H1 (cell line): Measurements from ENCODE around the gene PRRC2C. TPM values are rescaled to one million over a fixed set of nuclear protein-coding genes. Genes with fewer than 3 reads are reported as not detected.

Experiments
- CTCF ChIA-PET: fragments of 300-600 bp; sonication (Branson Sonifier 250); formaldehyde crosslinking; loops from one replicate; lab custom pipeline; 2021; ENCODE audit not compliant: partially characterized antibody; lab: Charles Lee
- POLR2A ChIA-PET: fragments of 300-600 bp; sonication (Branson Sonifier 250); formaldehyde crosslinking; loops from one replicate; lab custom pipeline; 2021; ENCODE audit warnings: inconsistent platforms; ENCODE audit not compliant: partially characterized antibody; lab: Charles Lee
- DNase-seq, 2 experiments: peaks; one replicate each; pipeline versions ENCODE4 v3.0.0 to v3.0.0-alpha.2; 2010 to 2022; ENCODE audit warnings: low spot score in 2 of 2, low read depth in 1 of 2, mixed read lengths in 1 of 2
- FAIRE-seq: peaks from 2 replicates; lab custom pipeline; 2011; peaks lifted over from hg19 to GRCh38; lab: Jason Lieb, UNC
- H2AFZ ChIP-seq: 2 replicates; pipeline ENCODE4 v1.8.1; 2012; ENCODE audit warnings: low read length, inconsistent platforms
- H2AK5ac ChIP-seq: 2 replicates; pipeline ENCODE4 v1.6.1; 2013; ENCODE audit warnings: low read depth, low read length
- H2BK120ac ChIP-seq: replicated peaks from 2 replicates; pipeline ENCODE3; 2013; ENCODE audit warnings: low read depth, low read length, inconsistent platforms
- H2BK12ac ChIP-seq: 2 replicates; pipeline ENCODE4 v1.6.1; 2013; ENCODE audit warnings: low read depth, low read length
- H2BK15ac ChIP-seq: 2 replicates; pipeline ENCODE4 v1.6.1; 2013; ENCODE audit warnings: low read length
- H2BK20ac ChIP-seq: 2 replicates; pipeline ENCODE4 v1.6.1; 2013; ENCODE audit warnings: low read length
- H2BK5ac ChIP-seq: 2 replicates; pipeline ENCODE4 v1.6.1; 2013; ENCODE audit warnings: low read depth, low read length
- H3K14ac ChIP-seq: 2 replicates; pipeline ENCODE4 v1.6.1; 2013; ENCODE audit warnings: inconsistent platforms; ENCODE audit not compliant: insufficient read length
- H3K18ac ChIP-seq: 2 replicates; pipeline ENCODE4 v1.6.1; 2013; ENCODE audit warnings: low read length; ENCODE audit errors: extremely low read depth
- H3K23ac ChIP-seq: 2 replicates; pipeline ENCODE4 v1.6.1; 2013; ENCODE audit warnings: inconsistent platforms; ENCODE audit not compliant: insufficient read length
- H3K23me2 ChIP-seq: 2 replicates; pipeline ENCODE4 v1.6.1; 2013; ENCODE audit warnings: low read depth, low read length
- H3K27ac ChIP-seq: 2 replicates; pipeline ENCODE4 v1.6.1; 2011; ENCODE audit warnings: low read depth, low read length, inconsistent platforms
- H3K27me3 ChIP-seq, 4 experiments: replicated peaks in 1 of 4; 1 replicate in 1 of 4; 2 replicates in 3 of 4; pipeline versions ENCODE4 v1.6.1 to v1.8.1; 2011 to 2013; ENCODE audit warnings: low read length in 3 of 4, mild to moderate bottlenecking in 3 of 4, inconsistent platforms in 2 of 4, mixed read lengths in 2 of 4, moderate library complexity in 1 of 4; ENCODE audit not compliant: control insufficient read depth in 3 of 4, insufficient read depth in 3 of 4; ENCODE audit errors: extremely low read depth in 1 of 4
- H3K36me3 ChIP-seq, 4 experiments: 2 replicates each; pipeline versions ENCODE4 v1.6.1 to v1.8.1; 2011 to 2013; ENCODE audit warnings: mild to moderate bottlenecking in 4 of 4, low read length in 3 of 4, moderate library complexity in 2 of 4, control low read depth in 1 of 4, inconsistent platforms in 1 of 4; ENCODE audit not compliant: insufficient read depth in 4 of 4, control insufficient read depth in 2 of 4
- H3K4ac ChIP-seq: replicated peaks from 2 replicates; pipeline ENCODE3; 2013; ENCODE audit warnings: low read length, low read depth, mixed read lengths, inconsistent platforms; ENCODE audit not compliant: insufficient read length
- H3K4me1 ChIP-seq, 4 experiments: replicated peaks in 1 of 4; 1 replicate in 1 of 4; 2 replicates in 3 of 4; pipeline versions ENCODE4 v1.6.1 to v1.8.1; 2011 to 2013; ENCODE audit warnings: low read length in 3 of 4, inconsistent platforms in 2 of 4, mixed read lengths in 1 of 4; ENCODE audit not compliant: insufficient read depth in 4 of 4, control insufficient read depth in 3 of 4
- H3K4me2 ChIP-seq, 2 experiments: 2 replicates each; pipeline versions ENCODE4 v1.6.1 to v1.8.1; 2011 to 2013; ENCODE audit warnings: low read depth in 2 of 2, low read length in 2 of 2, control low read depth in 1 of 2, inconsistent platforms in 1 of 2, mild to moderate bottlenecking in 1 of 2; ENCODE audit not compliant: insufficient read depth in 1 of 2
- H3K4me3 ChIP-seq, 4 experiments: fragments of 200-600, 300-600 bp in 1 of 4; sonication (generic), shearing (Covaris generic), sonication (Bioruptor Twin) in 1 of 4; 2 replicates each; pipeline versions ENCODE4 v1.5.1 to v1.8.1; 2011 to 2016; ENCODE audit warnings: low read length in 4 of 4, low read depth in 3 of 4, control low read depth in 2 of 4, inconsistent platforms in 2 of 4, mild to moderate bottlenecking in 2 of 4, mixed read lengths in 1 of 4, moderate library complexity in 1 of 4; ENCODE audit not compliant: insufficient read depth in 2 of 4; ENCODE audit errors: extremely low read depth in 1 of 4
- H3K56ac ChIP-seq: replicated peaks from 2 replicates; pipeline ENCODE3; 2013; ENCODE audit warnings: low read depth, mild to moderate bottlenecking, mixed read lengths, low read length, inconsistent platforms; ENCODE audit not compliant: insufficient read length
- H3K79me1 ChIP-seq: 2 replicates; pipeline ENCODE4 v1.6.1; 2013; ENCODE audit warnings: low read depth, low read length, control low read depth
- H3K79me2 ChIP-seq, 2 experiments: 2 replicates each; pipeline versions ENCODE4 v1.6.1 to v1.8.1; 2012 to 2013; ENCODE audit warnings: low read length in 2 of 2, mild to moderate bottlenecking in 2 of 2, inconsistent platforms in 1 of 2; ENCODE audit not compliant: insufficient read depth in 2 of 2, control insufficient read depth in 1 of 2
- H3K9ac ChIP-seq, 4 experiments: replicated peaks in 1 of 4; 1 replicate in 1 of 4; 2 replicates in 3 of 4; pipeline versions ENCODE4 v1.6.1 to v1.8.1; 2011 to 2013; ENCODE audit warnings: low read depth in 3 of 4, low read length in 3 of 4, control low read depth in 2 of 4, mild to moderate bottlenecking in 2 of 4, moderate library complexity in 2 of 4, inconsistent platforms in 1 of 4; ENCODE audit errors: extremely low read depth in 1 of 4
- H3K9me3 ChIP-seq, 2 experiments: 2 replicates each; pipeline versions ENCODE4 v1.6.1 to v1.8.1; 2012 to 2013; ENCODE audit warnings: mild to moderate bottlenecking in 2 of 2, moderate library complexity in 2 of 2, control low read depth in 1 of 2, inconsistent platforms in 1 of 2, low read depth in 1 of 2, low read length in 1 of 2, mixed read lengths in 1 of 2; ENCODE audit not compliant: insufficient read depth in 2 of 2
- H4K20me1 ChIP-seq, 2 experiments: replicated peaks in 1 of 2; 2 replicates each; pipeline versions ENCODE3 to v1.8.1; 2011 to 2013; ENCODE audit warnings: inconsistent platforms in 2 of 2, low read length in 2 of 2, mild to moderate bottlenecking in 1 of 2; ENCODE audit not compliant: insufficient read depth in 2 of 2, control insufficient read depth in 1 of 2
- H4K5ac ChIP-seq: 2 replicates; pipeline ENCODE4 v1.6.1; 2013; ENCODE audit warnings: low read length, low read depth, mixed read lengths, inconsistent platforms; ENCODE audit not compliant: insufficient read length
- H4K8ac ChIP-seq: 2 replicates; pipeline ENCODE4 v1.8.0; 2013; ENCODE audit warnings: mild to moderate bottlenecking, moderate library complexity, low read length, inconsistent platforms; ENCODE audit not compliant: insufficient read depth; ENCODE audit errors: extremely low read depth
- H4K91ac ChIP-seq: replicated peaks from 2 replicates; pipeline ENCODE3; 2013; ENCODE audit warnings: low read length, mixed read lengths, inconsistent platforms; ENCODE audit not compliant: insufficient read length
- ATF2 ChIP-seq: IDR thresholded peaks from 2 replicates; pipeline ENCODE4 v1.6.1; 2012; ENCODE audit warnings: low read length, inconsistent platforms
- ATF3 ChIP-seq: IDR thresholded peaks from 2 replicates; pipeline ENCODE4 v1.6.1; 2011; ENCODE audit warnings: low read depth, mild to moderate bottlenecking, low read length; ENCODE audit not compliant: insufficient read depth
- CHD1 ChIP-seq: IDR thresholded peaks from 2 replicates; pipeline ENCODE4 v1.6.1; 2012; ENCODE audit warnings: low read depth, low read length, improper control_type of control experiment
- CTCF ChIP-seq, 3 experiments: IDR thresholded peaks; 1 replicate in 2 of 3; 2 replicates in 1 of 3; pipeline versions ENCODE4 v1.5.1 to v1.6.1; 2011; ENCODE audit warnings: low read length in 3 of 3, mild to moderate bottlenecking in 3 of 3, inconsistent platforms in 2 of 3, low read depth in 1 of 3, moderate library complexity in 1 of 3; ENCODE audit not compliant: insufficient read depth in 1 of 3; ENCODE audit errors: control extremely low read depth in 1 of 3
- EP300 ChIP-seq, 2 experiments: IDR thresholded peaks; 1 replicate in 1 of 2; 2 replicates in 1 of 2; pipeline ENCODE4 v1.6.1; 2011 to 2012; ENCODE audit warnings: low read depth in 2 of 2, low read length in 2 of 2, mild to moderate bottlenecking in 2 of 2, borderline replicate concordance in 1 of 2, inconsistent platforms in 1 of 2, moderate library complexity in 1 of 2
- HDAC2 ChIP-seq, 2 experiments: fragments of 300-600 bp in 1 of 2; sonication (generic) in 1 of 2; IDR thresholded peaks; 2 replicates each; pipeline ENCODE4 v1.6.1; 2011 to 2012; ENCODE audit warnings: low read depth in 2 of 2, low read length in 2 of 2, mild to moderate bottlenecking in 2 of 2, moderate library complexity in 2 of 2, borderline replicate concordance in 1 of 2, inconsistent platforms in 1 of 2
- SIRT6 ChIP-seq: IDR thresholded peaks from one replicate; pipeline ENCODE4 v1.7.1; 2012; ENCODE audit warnings: low read length, inconsistent platforms
- SRF ChIP-seq: IDR thresholded peaks from 2 replicates; pipeline ENCODE4 v1.6.1; 2011; ENCODE audit warnings: mild to moderate bottlenecking, low read depth, low read length, moderate library complexity
- WGBS, 2 experiments: shearing (Covaris generic) in 1 of 2; methylation state at CpG; one replicate each; pipeline versions ENCODE4 v1.1.6 to v1.1.7; 2013 to 2015; ENCODE audit warnings: low lambda C conversion rate in 2 of 2, mixed read lengths in 2 of 2, inconsistent platforms in 1 of 2, low coverage in 1 of 2, missing lambda C conversion rate in 1 of 2; ENCODE audit not compliant: insufficient replicate concordance in 2 of 2, insufficient coverage in 1 of 2, insufficient read length in 1 of 2; ENCODE audit errors: extremely low coverage in 1 of 2, missing lambda C conversion rate in 1 of 2; 5-methylcytosine and 5-hydroxymethylcytosine counted together
- polyA plus RNA-seq, 7 experiments: library from polyadenylated mRNA; depleted of rRNA in 3 of 7; stranded (reverse) in 5 of 7; unstranded in 2 of 7; fragments of >200 nt in 5 of 7; fragments of 200-250 nt in 2 of 7; gene quantifications; 1 replicate in 5 of 7; 2 replicates in 1 of 7; 4 replicates in 1 of 7; pipeline versions ENCODE4 v1.2.1 to v1.2.3, GENCODE V29; 2011 to 2013; ENCODE audit warnings: missing spikeins in 2 of 7, mixed read lengths in 2 of 7
- total RNA-seq: library from RNA; stranded (reverse); fragmentation: NEBNext Ultra II Directional; extraction: Animal tissue kit (Norgen Biotek cat#: 25700); gene quantifications from 2 replicates; pipeline ENCODE4 v1.2.1, GENCODE V29; 2021

The PRRC2C gene
- total and polyA plus RNA-seq, 2 of the 8 experiments (the other 6 are each of a cell fraction or from before 2014, with no cell fraction given), result 125 to 264 TPM

GRCh38 chr1:171532520-171532919, 47.2 kb downstream of the PRRC2C start:
- CTCF ChIA-PET, result interaction anchor here (1.6 kb wide), 1 partner anchor 39 kb away, joined by 4 read pairs; no protein-coding TSS in a partner anchor
- POLR2A ChIA-PET, result interaction anchor here (2.4 kb wide), 1 partner anchor 9 kb away, joined by 10 read pairs; no protein-coding TSS in a partner anchor

More at GRCh38 chr1:171532520-171532919, 47.2 kb downstream of the PRRC2C start:
- Histone ChIP-seq H2AK5ac (no peak overlapping the region), H3K79me2 (0 out of 4 replicates have a peak, but pooled peaks cover 0 to 3% of the 10 kb centered on the region in 2 experiments), H2AFZ (no peak overlapping the region), H2BK20ac (no peak overlapping the region), H3K4me2 (no peak overlapping the region), H3K27ac (no peak overlapping the region), H2BK5ac (no peak overlapping the region), H4K91ac (no peak overlapping the region), H2BK12ac (no peak overlapping the region), H3K4ac (no peak overlapping the region), H3K4me1 (no peaks in the 10 kb centered on the region), H3K56ac (no peak overlapping the region), H4K8ac (no peak overlapping the region), H2BK15ac (no peak overlapping the region), H3K4me3 (no peak overlapping the region), H3K9ac (no peak overlapping the region), H4K20me1 (peaks cover 0 to 2% of the 10 kb centered on the region in 2 experiments), H3K23ac (no peak overlapping the region), H3K79me1 (no peaks in the 10 kb centered on the region), H2BK120ac (no peak overlapping the region), H3K36me3 (peaks cover 31 to 94% (median 66%) of the 10 kb centered on the region in 4 experiments), H3K27me3 (no peaks in the 10 kb centered on the region), H4K5ac (no peak overlapping the region), H3K14ac (no peak overlapping the region), H3K18ac (no peak overlapping the region), H3K23me2 (no peaks in the 10 kb centered on the region), H3K9me3 (no peaks in the 10 kb centered on the region)
- 88% methylated on average over 7 of the region's 7 CpGs; no CpG with 5 or more reads in 1 of the 2 experiments for WGBS, 2 experiments
- no peak for TF ChIP-seq SRF
- TF ChIP-seq CTCF (IDR thresholded peaks at IDR 0.05; ENCODE audit: control extremely low read depth in 1 of 3, insufficient read depth in 1 of 3, low read depth in 1 of 3, low read length in 3 of 3), result no peak
- no peak for TF ChIP-seq EP300 (IDR thresholded peaks at IDR 0.05; ENCODE audit: borderline replicate concordance in 1 of 2, low read depth in 2 of 2, low read length in 2 of 2)
- no peak for TF ChIP-seq ATF2
- TF ChIP-seq CHD1, result no peak
- TF ChIP-seq HDAC2 (IDR thresholded peaks at IDR 0.05; ENCODE audit: borderline replicate concordance in 1 of 2, low read depth in 2 of 2, low read length in 2 of 2), result no peak
- TF ChIP-seq ATF3, result no peak
- no peak for TF ChIP-seq SIRT6
- no peak for DNase-seq
- no peak for FAIRE-seq
